T-helper 1 cell treated with Interleukin-12 subunit alpha and Interleukin-12 subunit beta and Interleukin-4 antibody, amounts not matched to agents 30 ng/mL and 1 ng/mL, for 36 hours (primary cell): Measurements from ENCODE around the gene HDGFL1. TPM values are rescaled to one million over a fixed set of nuclear protein-coding genes. Genes with fewer than 3 reads are reported as not detected.

ENCODE experiments used
- intact Hi-C: fragments of 100-400 bp; cut with micrococcal nuclease; formaldehyde crosslinking; loops from one replicate; pipeline ENCODE4 v1.15.1; 2024
- total RNA-seq: library from RNA; stranded (reverse); gene quantifications from 2 replicates; pipeline ENCODE4 v1.2.3, GENCODE V29; 2022

HDGFL1 gene
- total RNA-seq, result not detected in 2 replicates

DNA sequence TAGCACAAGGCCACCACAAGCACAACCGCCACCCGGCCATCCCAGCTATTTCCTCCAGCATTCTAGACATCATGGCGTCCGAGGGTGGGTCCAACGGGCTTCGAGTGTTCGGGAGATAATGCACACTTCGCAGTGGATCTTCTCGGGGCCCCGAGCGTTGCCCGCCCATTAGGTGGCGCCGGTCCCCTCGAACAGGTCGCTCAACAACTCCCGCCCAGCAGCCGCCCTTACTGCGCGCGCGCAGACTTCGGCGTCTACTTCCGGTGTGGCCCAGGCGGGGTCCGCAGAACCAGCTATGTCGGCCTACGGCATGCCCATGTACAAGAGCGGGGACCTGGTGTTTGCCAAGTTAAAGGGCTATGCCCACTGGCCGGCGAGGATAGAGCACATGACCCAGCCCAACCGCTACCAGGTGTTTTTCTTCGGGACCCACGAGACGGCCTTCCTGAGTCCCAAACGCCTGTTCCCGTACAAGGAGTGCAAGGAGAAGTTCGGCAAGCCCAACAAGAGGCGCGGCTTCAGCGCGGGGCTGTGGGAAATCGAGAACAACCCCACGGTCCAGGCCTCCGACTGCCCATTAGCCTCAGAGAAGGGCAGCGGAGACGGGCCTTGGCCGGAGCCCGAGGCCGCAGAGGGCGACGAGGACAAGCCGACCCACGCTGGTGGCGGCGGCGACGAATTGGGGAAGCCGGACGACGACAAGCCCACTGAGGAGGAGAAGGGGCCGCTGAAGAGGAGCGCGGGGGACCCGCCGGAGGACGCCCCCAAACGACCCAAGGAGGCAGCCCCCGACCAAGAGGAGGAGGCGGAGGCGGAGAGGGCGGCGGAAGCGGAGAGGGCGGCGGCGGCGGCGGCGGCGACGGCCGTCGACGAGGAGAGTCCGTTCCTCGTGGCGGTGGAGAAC lies at the start of gene HDGFL1:
HDGFL1 (plus strand) TSS at position 286 of the 904 bp plus-strand sequence; CDS start at position 296, 10 bp downstream.
- intact Hi-C loops, result no loop called here

- intact Hi-C loops, result no loop called here
These were observed 48.3 kb upstream of the HDGFL1 start for GRCh38 chr6:22521035-22521434.

- intact Hi-C loops, result no loop called here
These were observed 42.6 kb upstream of the HDGFL1 start for GRCh38 chr6:22526736-22527135.

GRCh38 chr6:22529866-22530265 lies 39.5 kb upstream of the HDGFL1 start:
- intact Hi-C loops, result no loop called here

- intact Hi-C loops, result no loop called here
These were observed 38.9 kb upstream of the HDGFL1 start for GRCh38 chr6:22530506-22530905.

- intact Hi-C loops, result no loop called here
These were observed 33.2 kb upstream of the HDGFL1 start for GRCh38 chr6:22536122-22536521.

DNA sequence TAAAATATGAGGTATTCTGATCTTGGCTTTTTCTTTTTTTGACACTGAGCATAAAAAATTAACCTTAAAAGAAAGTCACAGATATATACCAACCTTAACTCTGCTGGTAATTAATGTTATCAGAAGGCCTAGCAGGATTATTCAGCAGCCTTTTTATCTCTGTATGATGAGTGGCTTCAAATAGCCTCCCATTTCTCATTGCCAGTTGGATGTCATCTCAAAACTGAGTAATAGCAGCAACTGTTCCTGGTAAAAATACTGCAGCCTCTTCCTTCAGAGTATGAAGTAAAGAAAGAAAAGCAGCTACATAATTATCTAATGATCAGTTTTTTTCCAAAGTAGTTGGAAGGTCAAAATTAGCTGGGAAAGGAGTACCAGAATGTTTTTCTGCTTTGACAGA lies 24.9 kb upstream of the HDGFL1 start:
- intact Hi-C loops, result no loop called here

DNA sequence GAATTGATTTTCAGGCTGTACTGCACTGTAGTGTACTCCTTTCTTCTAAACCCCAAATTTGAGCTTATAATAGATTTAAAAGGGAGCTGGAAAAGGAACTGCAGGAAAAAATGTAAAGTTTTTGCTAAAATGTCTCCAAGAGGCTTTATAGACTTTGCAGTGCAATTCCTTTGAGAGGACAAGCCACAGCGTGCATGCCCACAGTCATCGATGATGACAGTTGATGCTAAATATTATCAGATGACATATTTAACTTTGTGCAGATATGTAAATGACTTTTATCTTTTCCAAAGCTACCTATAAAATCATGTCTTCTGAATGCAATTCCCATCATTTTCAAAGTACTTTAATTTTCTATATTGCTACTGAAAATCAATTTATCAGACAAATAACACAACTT lies 24.3 kb upstream of the HDGFL1 start:
- intact Hi-C loops, result no loop called here

DNA sequence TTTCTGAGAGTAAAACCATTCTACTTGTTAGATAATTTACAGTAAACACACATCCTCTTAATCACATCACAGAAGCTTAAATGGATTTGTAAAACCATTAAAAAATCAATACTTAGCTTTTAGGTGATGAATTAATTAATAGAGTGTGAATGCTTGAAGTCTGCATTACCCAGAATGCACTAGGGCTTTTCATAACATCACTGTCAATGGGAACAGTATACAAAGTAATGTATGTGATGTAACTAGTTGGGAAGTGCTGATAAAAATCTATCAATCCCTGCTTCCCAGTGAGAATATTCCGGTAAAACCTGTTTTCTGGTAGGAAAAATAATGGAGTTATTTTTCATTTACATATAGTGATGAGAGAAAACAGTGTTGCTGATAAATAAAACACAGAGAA lies 23.1 kb upstream of the HDGFL1 start:
- intact Hi-C loops, result no loop called here

DNA sequence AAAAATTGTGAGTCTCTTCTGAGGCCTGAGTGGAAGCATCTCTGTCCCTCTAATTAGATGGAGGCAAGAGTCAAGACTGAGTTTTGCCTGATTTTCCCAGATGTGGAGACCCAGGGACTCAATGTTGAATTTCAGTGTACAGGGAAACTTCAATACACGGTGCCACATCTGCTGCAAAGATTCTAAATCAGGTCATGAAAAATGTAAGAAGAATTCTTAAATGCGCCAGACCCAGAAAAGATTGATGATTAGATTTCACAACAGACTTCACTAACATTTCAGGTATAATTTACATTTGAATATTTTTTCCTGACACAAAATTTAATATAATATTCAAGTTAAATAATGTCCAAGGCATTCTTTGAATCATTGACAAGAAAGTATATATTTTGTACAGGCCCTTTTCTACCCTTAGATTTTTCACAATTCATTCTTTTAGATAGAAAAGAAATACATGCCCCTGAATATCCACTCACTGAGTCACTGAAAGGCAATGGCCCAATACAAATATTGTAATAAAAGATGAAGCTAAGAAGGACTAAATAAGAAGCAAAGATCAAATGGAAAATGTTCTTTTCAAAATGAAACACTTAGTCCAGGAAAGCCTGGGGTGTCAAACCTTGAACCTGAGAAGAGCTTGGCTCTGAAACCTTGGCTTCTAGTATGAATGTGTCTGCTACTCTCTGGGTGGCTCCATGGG lies 18.2 kb upstream of the HDGFL1 start:
- intact Hi-C loops, result no loop called here

GRCh38 chr6:22556266-22556665 lies 13.1 kb upstream of the HDGFL1 start:
- intact Hi-C loops, result no loop called here

- intact Hi-C loops, result no loop called here
These were observed 12.4 kb upstream of the HDGFL1 start for GRCh38 chr6:22557007-22557406.

DNA sequence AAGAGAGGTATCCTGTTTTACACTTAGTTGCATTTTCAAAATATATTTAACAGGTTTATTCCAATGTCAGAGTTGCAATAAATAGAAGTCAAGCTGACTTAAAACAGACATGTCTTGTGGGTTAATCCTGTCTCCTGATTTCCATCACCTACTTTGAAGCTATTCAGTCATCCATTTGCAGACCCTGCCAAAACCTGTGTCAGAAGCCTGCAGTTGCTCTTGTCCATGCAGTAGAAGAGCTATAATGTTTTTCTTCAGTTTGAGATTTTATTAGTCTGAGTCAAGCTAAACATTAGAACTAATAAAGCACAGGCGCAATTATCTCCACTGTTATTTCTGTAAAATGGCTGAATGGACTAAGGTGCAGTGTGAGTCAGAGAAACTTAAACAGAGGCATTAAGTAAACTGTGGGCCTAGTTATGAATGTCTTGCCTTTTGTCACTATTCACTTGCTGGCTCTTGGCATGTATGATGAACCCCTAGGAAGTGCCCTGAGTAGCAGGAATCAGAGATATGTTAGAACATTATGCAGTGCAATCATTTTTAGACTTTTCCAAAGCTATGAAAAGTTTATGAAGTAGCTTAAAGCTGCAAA lies 11.0 kb upstream of the HDGFL1 start:
- intact Hi-C loops, result no loop called here

GRCh38 chr6:22568854-22569253 lies 512 bp upstream of the HDGFL1 start:
- intact Hi-C loops, result no loop called here

DNA sequence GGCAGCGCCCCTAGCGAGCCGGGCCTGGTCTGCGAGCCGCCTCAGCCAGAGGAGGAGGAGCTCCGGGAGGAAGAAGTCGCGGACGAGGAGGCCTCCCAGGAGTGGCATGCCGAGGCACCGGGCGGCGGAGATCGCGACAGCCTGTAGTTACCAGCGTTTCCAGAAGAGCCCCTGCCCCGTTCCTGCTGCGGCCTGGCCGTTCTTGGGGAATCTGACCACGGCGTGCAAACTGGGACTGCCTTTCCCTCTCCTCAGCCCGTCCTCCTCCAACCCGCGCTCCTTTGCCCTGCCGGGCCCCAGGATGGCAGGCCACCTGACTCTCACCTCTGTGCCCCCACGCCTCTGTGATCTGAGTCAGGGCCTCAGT lies 802 bp downstream of the HDGFL1 start:
- intact Hi-C loops, result no loop called here

- intact Hi-C loops, result no loop called here
These were observed 5.8 kb downstream of the HDGFL1 start for GRCh38 chr6:22575190-22575589.

DNA sequence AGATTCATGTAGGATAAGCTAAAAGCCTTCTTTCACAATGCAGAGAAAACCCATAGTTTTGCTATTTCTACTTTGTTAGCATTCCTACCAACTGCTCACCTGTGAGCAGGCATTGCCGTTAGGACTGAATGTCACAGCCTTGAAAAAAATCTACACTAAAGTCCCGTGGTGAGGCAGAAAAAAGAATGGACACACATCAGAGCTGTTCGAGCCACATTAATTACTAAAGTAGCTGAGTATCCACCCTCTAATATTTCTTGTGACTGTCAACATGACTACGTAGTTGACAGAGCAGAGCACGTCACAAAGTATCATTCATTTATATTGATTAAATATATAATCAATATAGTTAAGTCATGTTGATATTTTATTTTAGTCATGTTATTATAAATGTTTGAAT lies 10.1 kb downstream of the HDGFL1 start:
- intact Hi-C loops, result no loop called here

DNA sequence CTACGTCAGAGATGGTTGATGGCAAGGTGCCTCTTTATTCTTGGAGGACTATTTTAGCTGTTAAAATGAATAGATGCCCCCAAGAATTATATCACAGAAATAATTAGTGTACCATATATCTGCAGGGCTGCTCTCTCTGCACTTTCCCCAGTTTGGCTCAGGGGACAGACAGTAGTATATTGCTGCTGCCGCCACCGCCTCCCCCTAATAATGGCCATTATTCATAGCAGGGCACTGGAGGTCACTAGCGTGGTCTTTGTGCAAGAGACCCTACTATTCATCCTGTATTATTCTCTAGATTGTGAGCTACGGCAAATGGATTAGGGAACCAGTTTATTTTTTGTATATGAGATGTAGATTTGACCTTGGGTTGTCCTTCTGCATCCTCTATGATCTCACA lies 11.0 kb downstream of the HDGFL1 start:
- intact Hi-C loops, result no loop called here

- intact Hi-C loops, result no loop called here
These were observed 13.2 kb downstream of the HDGFL1 start for GRCh38 chr6:22582417-22583205.

DNA sequence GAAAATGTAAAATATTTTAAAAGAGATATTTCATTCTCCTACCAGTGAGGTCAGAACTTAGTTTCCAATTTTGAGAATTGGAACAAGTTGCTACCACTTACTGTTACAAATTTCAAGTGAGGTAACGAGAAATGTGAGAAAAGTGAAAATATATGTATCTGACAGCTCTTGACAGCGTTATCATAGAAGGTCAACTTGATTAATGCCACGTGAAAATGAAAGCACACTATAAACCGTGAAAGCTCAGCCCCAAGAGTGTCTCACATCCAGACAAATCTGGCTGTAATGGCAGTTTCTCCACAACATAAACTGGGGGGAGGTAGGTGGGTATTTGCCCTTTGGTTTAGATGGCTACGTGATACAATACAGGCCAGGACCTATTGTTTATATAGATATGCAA lies 13.9 kb downstream of the HDGFL1 start:
- intact Hi-C loops, result no loop called here

DNA sequence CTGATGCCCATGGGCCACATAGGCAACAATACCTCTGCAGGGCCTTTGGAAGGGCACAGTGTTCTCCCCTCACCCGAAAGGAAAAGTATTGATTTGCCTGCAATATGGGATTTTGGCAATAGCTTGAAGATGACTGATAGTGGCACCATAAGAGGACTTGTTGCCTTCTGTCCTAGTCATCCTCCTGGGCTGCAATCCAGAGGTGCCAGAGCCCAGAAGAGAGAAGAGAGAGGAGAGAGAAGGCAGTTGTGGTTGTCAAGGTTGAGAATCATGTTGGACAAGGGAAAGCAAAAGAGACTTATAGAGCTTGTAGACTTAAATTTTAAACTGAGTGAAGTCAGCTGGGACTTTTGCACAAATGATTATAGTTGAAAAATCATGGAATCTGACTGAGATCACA lies 14.6 kb downstream of the HDGFL1 start:
- intact Hi-C loops, result no loop called here
